Keratinocyte (primary cell): ENCODE results near the gene GALNT2.

Source experiments
- CTCF ChIP-seq, 3 experiments: IDR thresholded peaks in 1 of 3; conservative IDR thresholded peaks in 1 of 3; optimal IDR thresholded peaks in 1 of 3; 2 replicates in 2 of 3; 3 replicates in 1 of 3; pipeline versions ENCODE3 to v1.5.1; 2011; ENCODE audit warnings: low read length in 3 of 3, mild to moderate bottlenecking in 3 of 3, moderate library complexity in 2 of 3, control low read depth in 1 of 3, inconsistent platforms in 1 of 3; ENCODE audit not compliant: insufficient read depth in 2 of 3; ENCODE audit errors: extremely low read depth in 1 of 3
- EZH2 ChIP-seq: IDR thresholded peaks from one replicate; pipeline ENCODE4 v1.6.1; 2012; ENCODE audit warnings: inconsistent platforms, mild to moderate bottlenecking, low read length, moderate library complexity

GRCh38 chr1:230287674-230288315 lies 220.8 kb downstream of the GALNT2 start:
- TF ChIP-seq CTCF (optimal IDR thresholded peaks at IDR 0.05 in 1 of 3, IDR thresholded peaks at IDR 0.05 in 1 of 3, conservative IDR thresholded peaks at IDR 0.05 in 1 of 3; ENCODE audit: extremely low read depth in 1 of 3, insufficient read depth in 2 of 3, low read length in 3 of 3) (no peak), EZH2 (no peak)
